Type B pancreatic cell (in vitro differentiated cells): ENCODE measurements around the gene MED15. TPM values are rescaled to one million over a fixed set of nuclear protein-coding genes. Genes with fewer than 3 reads are reported as not detected.

ENCODE experiments used
- DNase-seq: peaks from one replicate; pipeline ENCODE4 v3.0.0; 2021; ENCODE audit warnings: mixed read lengths; ENCODE audit not compliant: unreplicated experiment; ENCODE audit errors: extremely low spot score
- H3K27ac Mint-ChIP-seq: 2 replicates; pipeline ENCODE4 v1.8.0; 2021; ENCODE audit warnings: mild to moderate bottlenecking, mixed read lengths
- H3K27me3 Mint-ChIP-seq: 2 replicates; pipeline ENCODE4 v1.8.0; 2021; ENCODE audit warnings: mixed read lengths
- H3K36me3 Mint-ChIP-seq: 2 replicates; pipeline ENCODE4 v1.8.0; 2021; ENCODE audit warnings: mixed read lengths
- H3K4me1 Mint-ChIP-seq: one replicate; pipeline ENCODE4 v1.8.0; 2021; ENCODE audit warnings: mixed read lengths; ENCODE audit not compliant: unreplicated experiment
- H3K4me3 Mint-ChIP-seq: 2 replicates; pipeline ENCODE4 v1.8.0; 2021; ENCODE audit warnings: mild to moderate bottlenecking, mixed read lengths
- H3K9me3 Mint-ChIP-seq: 2 replicates; pipeline ENCODE4 v1.8.0; 2021; ENCODE audit warnings: mixed read lengths
- total RNA-seq: library from RNA; stranded (reverse); gene quantifications from 2 replicates; pipeline ENCODE4 v1.2.1, GENCODE V29; 2021; ENCODE audit warnings: low replicate concordance
- TF ChIP-seq, protein P1 (sequence below): fragments of 200-600 bp; sonication (generic); conservative IDR thresholded peaks from 2 replicates; pipeline ENCODE4 v1.5.0; 2021; ENCODE audit warnings: antibody characterized with exemption, mild to moderate bottlenecking

The MED15 gene
- total RNA-seq, 1 donor from 2014 or later = 90.8 TPM

DNA sequence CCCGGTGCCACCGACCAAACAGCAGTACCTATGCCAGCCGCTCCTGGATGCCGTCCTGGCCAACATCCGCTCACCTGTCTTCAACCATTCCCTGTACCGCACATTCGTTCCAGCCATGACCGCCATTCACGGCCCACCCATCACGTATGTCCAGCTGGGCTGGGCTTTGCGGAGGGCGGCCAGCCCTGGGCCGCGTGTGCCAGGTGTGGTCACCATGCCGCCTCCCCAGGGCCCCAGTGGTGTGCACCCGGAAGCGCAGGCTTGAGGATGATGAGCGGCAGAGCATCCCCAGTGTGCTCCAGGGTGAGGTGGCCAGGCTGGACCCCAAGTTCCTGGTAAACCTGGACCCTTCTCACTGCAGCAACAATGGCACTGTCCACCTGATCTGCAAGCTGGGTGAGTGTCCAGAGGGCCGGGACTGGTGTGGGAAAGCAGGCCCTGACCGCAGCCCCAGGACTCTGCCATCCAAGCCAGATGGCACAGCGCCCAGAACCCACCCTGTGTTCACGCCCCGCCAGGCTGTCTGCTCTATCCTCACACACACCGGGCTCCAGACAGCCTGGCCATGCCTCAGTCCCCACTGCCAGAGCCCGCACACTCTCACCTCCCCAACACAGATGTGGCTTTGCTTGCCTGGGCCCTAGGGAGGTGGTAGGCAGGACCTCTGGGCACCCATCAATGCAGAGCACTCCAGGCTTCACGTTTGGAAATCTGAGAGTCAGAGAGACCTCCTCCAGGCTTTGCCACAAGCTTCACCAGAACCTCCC lies 77.6 kb downstream of the MED15 start:
- Mint-ChIP-seq H3K9me3 (no peaks in the 10 kb centered on the region), H3K27ac (no peak overlapping the region), H3K27me3 (no peaks in the 10 kb centered on the region), H3K36me3 (no peaks in the 10 kb centered on the region), H3K4me1 (no peaks in the 10 kb centered on the region), H3K4me3 (no peak overlapping the region)
- TF ChIP-seq, protein P1, sequence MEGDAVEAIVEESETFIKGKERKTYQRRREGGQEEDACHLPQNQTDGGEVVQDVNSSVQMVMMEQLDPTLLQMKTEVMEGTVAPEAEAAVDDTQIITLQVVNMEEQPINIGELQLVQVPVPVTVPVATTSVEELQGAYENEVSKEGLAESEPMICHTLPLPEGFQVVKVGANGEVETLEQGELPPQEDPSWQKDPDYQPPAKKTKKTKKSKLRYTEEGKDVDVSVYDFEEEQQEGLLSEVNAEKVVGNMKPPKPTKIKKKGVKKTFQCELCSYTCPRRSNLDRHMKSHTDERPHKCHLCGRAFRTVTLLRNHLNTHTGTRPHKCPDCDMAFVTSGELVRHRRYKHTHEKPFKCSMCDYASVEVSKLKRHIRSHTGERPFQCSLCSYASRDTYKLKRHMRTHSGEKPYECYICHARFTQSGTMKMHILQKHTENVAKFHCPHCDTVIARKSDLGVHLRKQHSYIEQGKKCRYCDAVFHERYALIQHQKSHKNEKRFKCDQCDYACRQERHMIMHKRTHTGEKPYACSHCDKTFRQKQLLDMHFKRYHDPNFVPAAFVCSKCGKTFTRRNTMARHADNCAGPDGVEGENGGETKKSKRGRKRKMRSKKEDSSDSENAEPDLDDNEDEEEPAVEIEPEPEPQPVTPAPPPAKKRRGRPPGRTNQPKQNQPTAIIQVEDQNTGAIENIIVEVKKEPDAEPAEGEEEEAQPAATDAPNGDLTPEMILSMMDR = no peak
- DNase-seq = no peak

DNA sequence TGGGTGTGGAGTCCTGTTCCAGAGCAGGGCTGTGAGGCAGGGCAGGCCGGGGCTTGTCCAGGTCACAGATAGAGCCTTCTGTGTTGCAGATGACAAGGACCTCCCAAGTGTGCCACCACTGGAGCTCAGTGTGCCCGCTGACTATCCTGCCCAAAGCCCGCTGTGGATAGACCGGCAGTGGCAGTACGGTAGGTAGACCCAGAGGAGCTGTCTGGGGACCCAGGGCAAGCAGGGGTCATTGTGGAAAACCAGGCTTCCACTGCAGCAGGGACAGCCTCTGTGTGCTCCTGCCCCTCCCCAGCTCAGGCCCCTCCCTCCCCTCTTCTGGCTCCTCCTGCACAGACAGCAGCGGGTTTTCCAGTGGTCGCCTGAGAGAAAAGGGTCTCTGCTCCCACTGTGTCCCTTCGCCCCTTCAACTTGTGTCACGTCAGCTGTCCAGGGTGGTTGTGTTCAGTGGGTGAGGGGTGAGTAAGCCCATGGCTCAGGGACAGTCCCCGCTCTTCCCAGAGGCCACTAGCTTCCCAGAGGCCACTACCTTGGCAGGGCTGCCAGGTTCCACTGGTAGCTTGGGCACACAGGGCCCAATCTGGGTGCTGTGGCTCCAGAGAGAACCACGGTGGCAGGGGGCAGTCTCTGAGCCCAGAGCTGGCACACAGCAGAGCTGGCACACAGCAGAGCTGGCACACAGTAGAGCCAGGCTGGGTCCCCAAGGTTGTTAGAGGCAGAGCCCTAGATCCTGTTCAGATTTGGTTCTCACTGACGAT lies 78.4 kb downstream of the MED15 start:
- TF ChIP-seq, protein P1 = no peak
- Mint-ChIP-seq H3K4me1 (no peaks in the 10 kb centered on the region), H3K27me3 (no peaks in the 10 kb centered on the region), H3K9me3 (no peaks in the 10 kb centered on the region), H3K36me3 (no peaks in the 10 kb centered on the region), H3K27ac (no peak overlapping the region), H3K4me3 (no peak overlapping the region)
- no peak for DNase-seq

GRCh38 chr22:20586403-20586745 lies 79.0 kb downstream of the MED15 start:
- no peak overlapping the region for H3K27ac Mint-ChIP-seq
- no peaks in the 10 kb centered on the region for H3K36me3 Mint-ChIP-seq
- no peaks in the 10 kb centered on the region for H3K9me3 Mint-ChIP-seq
- DNase-seq = no peak
- H3K4me1 Mint-ChIP-seq = no peaks in the 10 kb centered on the region
- TF ChIP-seq, protein P1 = no peak
- H3K4me3 Mint-ChIP-seq = no peak overlapping the region
- H3K27me3 Mint-ChIP-seq = no peaks in the 10 kb centered on the region

- Mint-ChIP-seq H3K27me3 (no peaks in the 10 kb centered on the region), H3K36me3 (no peaks in the 10 kb centered on the region), H3K4me3 (no peak overlapping the region), H3K27ac (no peak overlapping the region), H3K9me3 (no peaks in the 10 kb centered on the region), H3K4me1 (no peaks in the 10 kb centered on the region)
- TF ChIP-seq, protein P1 = no peak
- no peak for DNase-seq
Observed at GRCh38 chr22:20587206-20587958, 80.0 kb downstream of the MED15 start.

DNA sequence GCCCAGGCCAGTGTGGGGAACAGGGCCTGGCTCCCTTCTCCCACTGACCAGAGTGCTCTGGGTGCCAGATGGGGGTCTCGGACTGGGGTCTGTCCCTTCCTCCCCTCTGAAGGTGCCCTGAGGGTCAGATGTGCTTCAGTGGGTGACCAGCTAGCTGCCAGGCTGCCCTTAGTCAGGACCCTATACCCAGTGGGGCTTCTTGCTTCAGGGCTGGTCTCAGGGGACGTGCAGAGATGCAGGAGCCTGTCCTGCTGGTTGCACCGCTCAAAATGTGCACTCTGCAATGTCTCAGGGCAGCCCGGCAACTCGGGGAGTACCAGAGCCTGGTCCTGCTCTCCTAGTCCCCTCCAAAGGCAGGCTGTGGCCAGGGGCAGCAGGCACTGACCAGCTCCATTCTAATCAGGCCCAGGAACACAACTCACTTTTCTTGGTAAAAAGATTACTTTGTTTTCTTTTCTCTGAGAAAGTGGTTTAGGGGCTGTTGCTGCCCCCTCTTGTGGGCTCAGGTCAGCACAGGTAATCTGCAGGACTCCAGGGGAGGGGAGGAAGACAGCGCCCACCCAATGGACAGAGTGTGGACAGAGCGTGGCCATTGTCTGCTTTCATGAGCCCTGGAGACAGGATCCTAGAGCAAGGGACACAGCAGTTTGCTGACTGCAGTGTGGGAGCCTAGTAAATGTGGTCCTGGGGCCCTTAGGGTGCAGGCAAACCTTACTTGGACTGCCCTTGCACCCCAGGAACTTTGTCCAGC lies 80.9 kb downstream of the MED15 start:
- Mint-ChIP-seq H3K36me3 (no peaks in the 10 kb centered on the region), H3K27me3 (no peaks in the 10 kb centered on the region), H3K4me3 (no peak overlapping the region), H3K9me3 (no peaks in the 10 kb centered on the region), H3K4me1 (no peaks in the 10 kb centered on the region), H3K27ac (peak overlapping the region; percentile 26)
- no peak for DNase-seq
- TF ChIP-seq, protein P1 = no peak
